Measurements from ENCODE around the gene TSC1. TPM values are rescaled to one million over a fixed set of nuclear protein-coding genes. Genes with fewer than 3 reads are reported as not detected.
"Not testable (repeated sequence)": the region's sequence is repeated elsewhere in the genome, so short reads cannot be mapped to it uniquely, and the experiment has no call there.

TSC1 gene
- total RNA-seq = 10 to 100 TPM; 38.5 to 43.0 TPM

- DNase-seq (peak; percentile 98), ATAC-seq (ENCODE audit: low read depth) (peak; percentile 87)
- H3K27ac Mint-ChIP-seq = peak within 1 kb of the TSS; percentile 100
- POLR2A ChIA-PET = interaction anchor here (0.5 to 2.1 kb wide), 14 partner anchors 11 to 1496 kb away, joined by 3 to 15 read pairs (median 3); partner anchors contain the start of genes DDX31, GTF3C4, GTF3C5 and SPACA9
- no peaks in the 10 kb centered on the region for H3K27me3 Mint-ChIP-seq
- H3K4me3 Mint-ChIP-seq = peak within 1 kb of the TSS; percentile 89
- no peaks in the 10 kb centered on the region for H3K9me3 Mint-ChIP-seq
- no peaks in the 10 kb centered on the region for H3K36me3 Mint-ChIP-seq
- peaks cover 22% of the 10 kb centered on the region for H3K4me1 Mint-ChIP-seq
Measured at GRCh38 chr9:132944294-132945185, at the start of gene TSC1. Gene TSC1, minus strand, starts transcription at chr9:132944616. Its CDS starts 15,744 bp downstream, at chr9:132928872.

GRCh38 chr9:132993511-132993939 lies 49.1 kb upstream of the TSC1 start:
- DNase-seq (no peak), ATAC-seq (ENCODE audit: low read depth) (no peak)
- Mint-ChIP-seq H3K9me3 (peaks cover 2% of the 10 kb centered on the region), H3K36me3 (no peaks in the 10 kb centered on the region), H3K27ac (no peak overlapping the region), H3K4me3 (no peak overlapping the region), H3K4me1 (peaks cover 20% of the 10 kb centered on the region), H3K27me3 (peaks cover 24% of the 10 kb centered on the region)
- POLR2A ChIA-PET = no interaction called here

GRCh38 chr9:132991351-132992300 lies 47.2 kb upstream of the TSC1 start:
- Mint-ChIP-seq H3K27ac (no peak overlapping the region), H3K27me3 (peaks cover 28% of the 10 kb centered on the region), H3K4me3 (no peak overlapping the region), H3K36me3 (no peaks in the 10 kb centered on the region), H3K4me1 (peaks cover 20% of the 10 kb centered on the region), H3K9me3 (peaks cover 2% of the 10 kb centered on the region)
- POLR2A ChIA-PET = no interaction called here
- DNase-seq (no peak), ATAC-seq (ENCODE audit: low read depth) (peak; percentile 59)

GRCh38 chr9:132990781-132991180 lies 46.4 kb upstream of the TSC1 start:
- DNase-seq (no peak), ATAC-seq (ENCODE audit: low read depth) (no peak)
- no peak overlapping the region for H3K4me3 Mint-ChIP-seq
- H3K27ac Mint-ChIP-seq = no peak overlapping the region
- peaks cover 20% of the 10 kb centered on the region for H3K4me1 Mint-ChIP-seq
- no peaks in the 10 kb centered on the region for H3K36me3 Mint-ChIP-seq
- POLR2A ChIA-PET = no interaction called here
- H3K9me3 Mint-ChIP-seq = peaks cover 2% of the 10 kb centered on the region
- peaks cover 32% of the 10 kb centered on the region for H3K27me3 Mint-ChIP-seq

- Mint-ChIP-seq H3K27me3 (peaks cover 32% of the 10 kb centered on the region), H3K4me1 (peaks cover 20% of the 10 kb centered on the region)
- H3K9me3 Mint-ChIP-seq, H3K27ac Mint-ChIP-seq, DNase-seq, H3K4me3 Mint-ChIP-seq, POLR2A ChIA-PET, H3K36me3 Mint-ChIP-seq: not testable (repeated sequence)
- ATAC-seq (ENCODE audit: low read depth) = peak; percentile 35
Measured at GRCh38 chr9:132989998-132990557, 45.7 kb upstream of the TSC1 start.

- H3K27ac Mint-ChIP-seq = no peak overlapping the region
- peaks cover 18% of the 10 kb centered on the region for H3K4me1 Mint-ChIP-seq
- H3K36me3 Mint-ChIP-seq = no peaks in the 10 kb centered on the region
- ATAC-seq (ENCODE audit: low read depth) (no peak), DNase-seq (no peak)
- POLR2A ChIA-PET = no interaction called here
- H3K9me3 Mint-ChIP-seq = peaks cover 2% of the 10 kb centered on the region
- peaks cover 32% of the 10 kb centered on the region for H3K27me3 Mint-ChIP-seq
- no peak overlapping the region for H3K4me3 Mint-ChIP-seq
Measured at GRCh38 chr9:132989414-132989996, 45.1 kb upstream of the TSC1 start.

GRCh38 chr9:132989014-132989310 lies 44.5 kb upstream of the TSC1 start:
- POLR2A ChIA-PET = no interaction called here
- Mint-ChIP-seq H3K9me3 (peaks cover 2% of the 10 kb centered on the region), H3K27ac (no peak overlapping the region), H3K4me3 (no peak overlapping the region), H3K27me3 (peaks cover 31% of the 10 kb centered on the region), H3K4me1 (peaks cover 15% of the 10 kb centered on the region), H3K36me3 (no peaks in the 10 kb centered on the region)
- no peak for ATAC-seq (ENCODE audit: low read depth)
- no peak for DNase-seq

GRCh38 chr9:132988244-132989013 lies 44.0 kb upstream of the TSC1 start:
- Mint-ChIP-seq H3K4me3 (no peak overlapping the region), H3K4me1 (peaks cover 15% of the 10 kb centered on the region), H3K36me3 (no peaks in the 10 kb centered on the region), H3K9me3 (peaks cover 2% of the 10 kb centered on the region), H3K27me3 (peaks cover 35% of the 10 kb centered on the region), H3K27ac (no peak overlapping the region)
- POLR2A ChIA-PET = no interaction called here
- no peak for DNase-seq
- ATAC-seq (ENCODE audit: low read depth) = no peak

- DNase-seq (no peak), ATAC-seq (ENCODE audit: low read depth) (no peak)
- no peak overlapping the region for H3K4me3 Mint-ChIP-seq
- no peaks in the 10 kb centered on the region for H3K36me3 Mint-ChIP-seq
- peaks cover 8% of the 10 kb centered on the region for H3K4me1 Mint-ChIP-seq
- POLR2A ChIA-PET = no interaction called here
- peaks cover 2% of the 10 kb centered on the region for H3K9me3 Mint-ChIP-seq
- peaks cover 37% of the 10 kb centered on the region for H3K27me3 Mint-ChIP-seq
- no peak overlapping the region for H3K27ac Mint-ChIP-seq
Measured at GRCh38 chr9:132986640-132987620, 42.5 kb upstream of the TSC1 start.

GRCh38 chr9:132986114-132986513 lies 41.7 kb upstream of the TSC1 start:
- POLR2A ChIA-PET = no interaction called here
- Mint-ChIP-seq H3K36me3 (no peaks in the 10 kb centered on the region), H3K9me3 (peaks cover 2% of the 10 kb centered on the region), H3K27me3 (peaks cover 39% of the 10 kb centered on the region), H3K4me3 (no peak overlapping the region), H3K27ac (no peak overlapping the region), H3K4me1 (peaks cover 3% of the 10 kb centered on the region)
- no peak for DNase-seq
- no peak for ATAC-seq (ENCODE audit: low read depth)

GRCh38 chr9:132985489-132985888 lies 41.1 kb upstream of the TSC1 start:
- H3K9me3 Mint-ChIP-seq = peaks cover 2% of the 10 kb centered on the region
- no peak overlapping the region for H3K27ac Mint-ChIP-seq
- peaks cover 45% of the 10 kb centered on the region for H3K27me3 Mint-ChIP-seq
- no peak overlapping the region for H3K4me3 Mint-ChIP-seq
- DNase-seq = no peak
- ATAC-seq (ENCODE audit: low read depth) = no peak
- peaks cover 3% of the 10 kb centered on the region for H3K4me1 Mint-ChIP-seq
- POLR2A ChIA-PET = no interaction called here
- no peaks in the 10 kb centered on the region for H3K36me3 Mint-ChIP-seq

- Mint-ChIP-seq H3K27ac (no peak overlapping the region), H3K4me1 (no peaks in the 10 kb centered on the region), H3K36me3 (no peaks in the 10 kb centered on the region), H3K9me3 (no peaks in the 10 kb centered on the region), H3K27me3 (peaks cover 46% of the 10 kb centered on the region), H3K4me3 (no peak overlapping the region)
- no peak for ATAC-seq (ENCODE audit: low read depth)
- no peak for DNase-seq
- POLR2A ChIA-PET = no interaction called here
Measured at GRCh38 chr9:132985071-132985350, 40.6 kb upstream of the TSC1 start.

Measured in activated naive CD8-positive, alpha-beta T cell treated with anti-CD3 and anti-CD28 coated beads, Interleukin-2, amount 10 ng/mL, durations not matched to agents 7 days and 5 days (primary cell).